ENCODE results near the gene OR1I1.

GRCh38 chr19:15037586-15037985, 44.4 kb upstream of the OR1I1 start:
- TF ChIP-seq CTCF (IDR thresholded peaks at IDR 0.05; ENCODE audit: low read depth, low read length, poor library complexity, severe bottlenecking) (no peak), EZH2phosphoT487 (IDR thresholded peaks at IDR 0.05; ENCODE audit: borderline replicate concordance, low read length) (no peak)
